IMR-90 (cell line): ENCODE results near the gene POLD1. TPM values are rescaled to one million over a fixed set of nuclear protein-coding genes. Genes with fewer than 3 reads are reported as not detected.
A peak's percentile ranks its signal among the peaks of the same experiment; 100 is the strongest.

ENCODE experiments used
- ATAC-seq: fragments of 200-7000 bp; cut with Tn5 transposase; 2 replicates; pipeline ENCODE4 v1.9.1; 2020; ENCODE audit warnings: low read depth, mild to moderate bottlenecking, moderate library complexity
- BruUV-seq: library from RNA; stranded (reverse); fragments of 400-500 nt; replicated peaks from 2 replicates; lab custom pipeline; 2021; lab: Mats Ljungman, UMichigan
- CTCF ChIA-PET: fragments of 300-600 bp; formaldehyde crosslinking; extraction: SDS; loops from one replicate; lab custom pipeline; 2021; ENCODE audit warnings: antibody characterized with exemption; lab: Yijun Ruan, JAX
- POLR2A ChIA-PET: fragments of 300-600 bp; sonication (Branson Sonifier 250); formaldehyde crosslinking; loops from one replicate; lab custom pipeline; 2022; ENCODE audit warnings: antibody characterized with exemption; ENCODE audit not compliant: unreplicated experiment; lab: Charles Lee
- DNase-seq: peaks from one replicate; pipeline ENCODE4 v3.0.0; 2013
- H2AFZ ChIP-seq: replicated peaks from 2 replicates; pipeline ENCODE3; 2013; ENCODE audit warnings: low read length, mild to moderate bottlenecking; ENCODE audit not compliant: poor library complexity
- H2AK5ac ChIP-seq: 2 replicates; pipeline ENCODE4 v1.6.1; 2013; ENCODE audit warnings: low read depth, low read length, inconsistent platforms
- H2AK9ac ChIP-seq: replicated peaks from 2 replicates; pipeline ENCODE3; 2013; ENCODE audit warnings: mild to moderate bottlenecking, low read depth, low read length, moderate library complexity; ENCODE audit not compliant: poor library complexity
- H2BK120ac ChIP-seq: 2 replicates; pipeline ENCODE4 v1.6.1; 2013; ENCODE audit warnings: low read depth, low read length, inconsistent platforms
- H2BK15ac ChIP-seq: 3 replicates; pipeline ENCODE4 v1.6.1; 2013; ENCODE audit warnings: low read depth, low read length, inconsistent platforms
- H2BK20ac ChIP-seq: 2 replicates; pipeline ENCODE4 v1.6.1; 2013; ENCODE audit warnings: low read depth, mild to moderate bottlenecking, inconsistent platforms, low read length, moderate library complexity
- H2BK5ac ChIP-seq: 2 replicates; pipeline ENCODE4 v1.6.1; 2013; ENCODE audit warnings: mild to moderate bottlenecking, low read depth, low read length, inconsistent platforms; ENCODE audit not compliant: poor library complexity, severe bottlenecking
- H3K14ac ChIP-seq: replicated peaks from 2 replicates; pipeline ENCODE4 v1.6.1; 2013; ENCODE audit warnings: low read depth, low read length, inconsistent platforms
- H3K18ac ChIP-seq: 2 replicates; pipeline ENCODE4 v1.6.1; 2013; ENCODE audit warnings: low read depth, low read length, control low read depth
- H3K23ac ChIP-seq: 2 replicates; pipeline ENCODE4 v1.6.1; 2013; ENCODE audit warnings: low read depth, low read length, inconsistent platforms
- H3K27ac ChIP-seq: 2 replicates; pipeline ENCODE4 v1.5.1; 2013; ENCODE audit warnings: mild to moderate bottlenecking, control low read depth, low read length; ENCODE audit not compliant: insufficient read depth
- H3K27me3 ChIP-seq: 2 replicates; pipeline ENCODE4 v1.6.1; 2013; ENCODE audit warnings: low read length; ENCODE audit not compliant: control insufficient read depth, insufficient read depth
- H3K36me3 ChIP-seq: 2 replicates; pipeline ENCODE4 v1.6.1; 2013; ENCODE audit warnings: low read length, mixed read lengths; ENCODE audit not compliant: control insufficient read depth, insufficient read depth
- H3K4ac ChIP-seq: 2 replicates; pipeline ENCODE4 v1.6.1; 2013; ENCODE audit warnings: low read depth, low read length, inconsistent platforms
- H3K4me1 ChIP-seq: 2 replicates; pipeline ENCODE4 v1.6.1; 2013; ENCODE audit warnings: low read length, mixed read lengths; ENCODE audit not compliant: control insufficient read depth, insufficient read depth
- H3K4me2 ChIP-seq: 2 replicates; pipeline ENCODE4 v1.6.1; 2013; ENCODE audit warnings: low read depth, mild to moderate bottlenecking, control low read depth, low read length, moderate library complexity
- H3K4me3 ChIP-seq: 2 replicates; pipeline ENCODE4 v1.5.1; 2013; ENCODE audit warnings: low read depth, mild to moderate bottlenecking, control low read depth, low read length, moderate library complexity; ENCODE audit not compliant: insufficient read depth
- H3K56ac ChIP-seq: 2 replicates; pipeline ENCODE4 v1.6.1; 2013; ENCODE audit warnings: low read length, inconsistent platforms; ENCODE audit not compliant: insufficient read depth; ENCODE audit errors: extremely low read depth
- H3K79me1 ChIP-seq, 2 experiments: 2 replicates each; pipeline ENCODE4 v1.6.1; 2013; ENCODE audit warnings: low read length in 2 of 2, inconsistent platforms in 1 of 2, low read depth in 1 of 2
- H3K9ac ChIP-seq: 2 replicates; pipeline ENCODE4 v1.6.1; 2013; ENCODE audit warnings: low read depth, low read length, control low read depth
- H3K9me1 ChIP-seq: 2 replicates; pipeline ENCODE4 v1.6.1; 2013; ENCODE audit warnings: low read length, inconsistent platforms; ENCODE audit not compliant: insufficient read depth
- H3K9me3 ChIP-seq: 2 replicates; pipeline ENCODE4 v1.6.1; 2013; ENCODE audit warnings: low read length; ENCODE audit not compliant: control insufficient read depth, insufficient read depth
- H4K20me1 ChIP-seq: 2 replicates; pipeline ENCODE4 v1.6.1; 2013; ENCODE audit warnings: low read length, inconsistent platforms; ENCODE audit not compliant: insufficient read depth
- H4K5ac ChIP-seq: 2 replicates; pipeline ENCODE4 v1.6.1; 2013; ENCODE audit warnings: mild to moderate bottlenecking, low read depth, low read length, control low read depth
- H4K8ac ChIP-seq, 2 experiments: 2 replicates each; pipeline ENCODE4 v1.6.1; 2013; ENCODE audit warnings: low read depth in 2 of 2, low read length in 2 of 2, control low read depth in 1 of 2, inconsistent platforms in 1 of 2
- H4K91ac ChIP-seq: 2 replicates; pipeline ENCODE4 v1.6.1; 2013; ENCODE audit warnings: low read depth, low read length, inconsistent platforms; ENCODE audit not compliant: insufficient read depth
- BHLHE40 ChIP-seq: fragments of 150-350 bp; IDR thresholded peaks from 2 replicates; pipeline ENCODE4 v1.6.1; 2016; ENCODE audit warnings: mild to moderate bottlenecking, low read depth, low read length
- CEBPB ChIP-seq: IDR thresholded peaks from 2 replicates; pipeline ENCODE4 v1.6.1; 2012; ENCODE audit warnings: low read depth, low read length, improper control_type of control experiment
- CHD1 ChIP-seq: IDR thresholded peaks from 2 replicates; pipeline ENCODE4 v1.6.1; 2012; ENCODE audit warnings: low read depth, low read length, improper control_type of control experiment
- FOS ChIP-seq: fragments of 150-350 bp; IDR thresholded peaks from 2 replicates; pipeline ENCODE4 v1.6.1; 2016; ENCODE audit warnings: low read depth, low read length
- MAFK ChIP-seq: IDR thresholded peaks from 2 replicates; pipeline ENCODE4 v1.6.1; 2012; ENCODE audit warnings: low read depth, low read length, improper control_type of control experiment
- MAZ ChIP-seq: IDR thresholded peaks from 2 replicates; pipeline ENCODE4 v1.6.1; 2012; ENCODE audit warnings: low read depth, mild to moderate bottlenecking, low read length, improper control_type of control experiment, moderate library complexity, borderline replicate concordance
- MXI1 ChIP-seq: IDR thresholded peaks from 2 replicates; pipeline ENCODE4 v1.6.1; 2012; ENCODE audit warnings: low read depth, mild to moderate bottlenecking, low read length, moderate library complexity, borderline replicate concordance
- POLR2A ChIP-seq: IDR thresholded peaks from 2 replicates; pipeline ENCODE4 v1.6.1; 2012; ENCODE audit warnings: mild to moderate bottlenecking, low read depth, low read length
- RAD21 ChIP-seq: IDR thresholded peaks from 2 replicates; pipeline ENCODE4 v1.6.1; 2012; ENCODE audit warnings: low read length, improper control_type of control experiment
- RCOR1 ChIP-seq: IDR thresholded peaks from 2 replicates; pipeline ENCODE4 v1.6.1; 2012; ENCODE audit warnings: mild to moderate bottlenecking, low read length, improper control_type of control experiment; ENCODE audit not compliant: insufficient replicate concordance
- RFX5 ChIP-seq: IDR thresholded peaks from 2 replicates; pipeline ENCODE4 v1.8.0; 2012; ENCODE audit warnings: low read depth, mild to moderate bottlenecking, low read length, moderate library complexity
- SMC3 ChIP-seq: fragments of 150-350 bp; IDR thresholded peaks from 2 replicates; pipeline ENCODE4 v1.6.1; 2016; ENCODE audit warnings: low read depth, mild to moderate bottlenecking, antibody characterized with exemption, low read length, moderate library complexity
- whole genome bisulfite sequencing, 2 experiments: methylation state at CpG; one replicate each; pipeline versions ENCODE4 v1.1.5 to v1.1.7; 2013; ENCODE audit warnings: missing lambda C conversion rate in 2 of 2; ENCODE audit not compliant: insufficient read length in 1 of 2; ENCODE audit errors: extremely low coverage in 2 of 2; 5-methylcytosine and 5-hydroxymethylcytosine counted together
- dilution Hi-C: fragments of 300-500 bp; cut with HindIII; formaldehyde crosslinking; loops from one replicate; pipeline ENCODE4 v1.14.3; 2018; ENCODE audit warnings: low sequenced_read_pairs; ENCODE audit not compliant: unreplicated experiment
- in situ Hi-C: fragments of 300-500 bp; cut with MboI; formaldehyde crosslinking; loops from 3 replicates; pipeline ENCODE4 v1.14.3; 2019; ENCODE audit warnings: low sequenced_read_pairs, inconsistent platforms, mixed read lengths
- intact Hi-C: fragments of 100-400 bp; cut with micrococcal nuclease; formaldehyde crosslinking; loops from 2 replicates; pipeline ENCODE4 v1.10.0; 2022
- polyA plus RNA-seq, 3 experiments: library from polyadenylated mRNA; depleted of rRNA; stranded (reverse); fragments of >200 nt; gene quantifications; 2 replicates each; pipeline ENCODE4 v1.2.3, GENCODE V29; 2012; ENCODE audit warnings: low replicate concordance in 1 of 3
- total RNA-seq: library from RNA; depleted of rRNA; stranded (reverse); fragments of >200 nt; gene quantifications from 2 replicates; pipeline ENCODE4 v1.2.3, GENCODE V29; 2012
- TF ChIP-seq, protein P1 (sequence below): fragments of 150-350 bp; IDR thresholded peaks from 2 replicates; pipeline ENCODE4 v1.6.1; 2016; ENCODE audit warnings: low read depth, mild to moderate bottlenecking, low read length, moderate library complexity, borderline replicate concordance
- TF ChIP-seq, protein P2 (sequence below): fragments of 150-350 bp; IDR thresholded peaks from 2 replicates; pipeline ENCODE4 v1.6.1; 2017; ENCODE audit warnings: mild to moderate bottlenecking, antibody characterized with exemption, low read length, low read depth
- TF ChIP-seq, protein P3 (sequence below): conservative IDR thresholded peaks from 2 replicates; pipeline ENCODE4 v1.5.1; 2012; ENCODE audit warnings: mild to moderate bottlenecking, low read depth, low read length, improper control_type of control experiment

POLD1 gene
- total and polyA plus RNA-seq, 2 of the 4 experiments (the other 2 are of a cell fraction) = 13.8 to 28.9 TPM

DNA sequence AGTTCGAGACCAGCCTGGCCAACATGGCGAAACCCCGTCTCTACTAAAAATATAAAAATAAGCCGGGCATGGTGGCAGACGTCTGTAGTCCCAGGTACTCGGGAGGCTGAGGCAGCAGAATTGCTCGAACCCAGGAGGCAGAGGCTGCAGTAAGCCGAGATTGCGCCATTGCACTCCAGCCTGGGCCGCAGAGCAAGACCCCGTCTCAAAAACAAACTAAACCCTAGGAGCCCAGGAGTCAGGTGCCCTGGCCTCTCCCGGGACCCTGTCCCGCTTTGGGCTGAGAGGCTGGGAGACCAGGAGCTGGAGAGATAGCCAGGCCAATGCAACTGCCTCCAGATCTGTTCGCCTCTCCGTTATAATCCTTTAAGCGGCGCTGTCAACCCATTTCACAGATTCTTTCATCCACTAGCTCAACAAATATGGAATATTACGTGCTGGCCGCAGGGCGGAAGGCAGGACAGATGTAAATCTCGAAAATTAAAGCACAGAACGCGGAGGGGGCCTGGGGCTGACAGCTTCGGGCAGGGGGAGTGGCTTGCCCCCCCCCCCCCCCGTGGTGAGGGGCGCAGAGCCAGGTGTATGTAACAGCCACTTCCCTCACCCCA lies 43.3 kb downstream of the POLD1 start:
- in situ Hi-C loops = no loop called here
- intact Hi-C loops = no loop called here
- Histone ChIP-seq H4K8ac (no peak overlapping the region), H3K9me1 (no peaks in the 10 kb centered on the region), H3K9me3 (no peaks in the 10 kb centered on the region), H3K56ac (no peak overlapping the region), H2BK120ac (no peak overlapping the region), H3K79me1 (no peaks in the 10 kb centered on the region), H3K4me2 (peak overlapping the region; percentile 58), H3K36me3 (no peaks in the 10 kb centered on the region), H3K27me3 (peaks cover 20% of the 10 kb centered on the region), H3K27ac (no peak overlapping the region), H2AK9ac (no peak overlapping the region), H2BK5ac (no peak overlapping the region), H2BK20ac (no peak overlapping the region), H3K9ac (no peak overlapping the region), H4K91ac (no peak overlapping the region), H2AFZ (peak overlapping the region; percentile 91), H4K5ac (no peak overlapping the region), H2BK15ac (no peak overlapping the region), H3K4me1 (0 out of 2 replicates have a peak, but pooled peaks cover 3% of the 10 kb centered on the region), H3K14ac (no peak overlapping the region), H3K4me3 (no peak overlapping the region), H3K18ac (no peak overlapping the region), H4K20me1 (no peaks in the 10 kb centered on the region), H3K23ac (no peak overlapping the region), H2AK5ac (no peak overlapping the region), H3K4ac (no peak overlapping the region)
- TF ChIP-seq POLR2A (no peak), MAZ (no peak), CHD1 (no peak), SMC3 (no peak), MAFK (no peak), FOS (no peak), BHLHE40 (no peak), RFX5 (no peak), RCOR1 (no peak), CEBPB (no peak), MXI1 (no peak), RAD21 (no peak)
- TF ChIP-seq, protein P1, sequence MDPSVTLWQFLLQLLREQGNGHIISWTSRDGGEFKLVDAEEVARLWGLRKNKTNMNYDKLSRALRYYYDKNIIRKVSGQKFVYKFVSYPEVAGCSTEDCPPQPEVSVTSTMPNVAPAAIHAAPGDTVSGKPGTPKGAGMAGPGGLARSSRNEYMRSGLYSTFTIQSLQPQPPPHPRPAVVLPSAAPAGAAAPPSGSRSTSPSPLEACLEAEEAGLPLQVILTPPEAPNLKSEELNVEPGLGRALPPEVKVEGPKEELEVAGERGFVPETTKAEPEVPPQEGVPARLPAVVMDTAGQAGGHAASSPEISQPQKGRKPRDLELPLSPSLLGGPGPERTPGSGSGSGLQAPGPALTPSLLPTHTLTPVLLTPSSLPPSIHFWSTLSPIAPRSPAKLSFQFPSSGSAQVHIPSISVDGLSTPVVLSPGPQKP = no peak
- TF ChIP-seq, protein P2, sequence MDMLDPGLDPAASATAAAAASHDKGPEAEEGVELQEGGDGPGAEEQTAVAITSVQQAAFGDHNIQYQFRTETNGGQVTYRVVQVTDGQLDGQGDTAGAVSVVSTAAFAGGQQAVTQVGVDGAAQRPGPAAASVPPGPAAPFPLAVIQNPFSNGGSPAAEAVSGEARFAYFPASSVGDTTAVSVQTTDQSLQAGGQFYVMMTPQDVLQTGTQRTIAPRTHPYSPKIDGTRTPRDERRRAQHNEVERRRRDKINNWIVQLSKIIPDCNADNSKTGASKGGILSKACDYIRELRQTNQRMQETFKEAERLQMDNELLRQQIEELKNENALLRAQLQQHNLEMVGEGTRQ = no peak
- TF ChIP-seq, protein P3, sequence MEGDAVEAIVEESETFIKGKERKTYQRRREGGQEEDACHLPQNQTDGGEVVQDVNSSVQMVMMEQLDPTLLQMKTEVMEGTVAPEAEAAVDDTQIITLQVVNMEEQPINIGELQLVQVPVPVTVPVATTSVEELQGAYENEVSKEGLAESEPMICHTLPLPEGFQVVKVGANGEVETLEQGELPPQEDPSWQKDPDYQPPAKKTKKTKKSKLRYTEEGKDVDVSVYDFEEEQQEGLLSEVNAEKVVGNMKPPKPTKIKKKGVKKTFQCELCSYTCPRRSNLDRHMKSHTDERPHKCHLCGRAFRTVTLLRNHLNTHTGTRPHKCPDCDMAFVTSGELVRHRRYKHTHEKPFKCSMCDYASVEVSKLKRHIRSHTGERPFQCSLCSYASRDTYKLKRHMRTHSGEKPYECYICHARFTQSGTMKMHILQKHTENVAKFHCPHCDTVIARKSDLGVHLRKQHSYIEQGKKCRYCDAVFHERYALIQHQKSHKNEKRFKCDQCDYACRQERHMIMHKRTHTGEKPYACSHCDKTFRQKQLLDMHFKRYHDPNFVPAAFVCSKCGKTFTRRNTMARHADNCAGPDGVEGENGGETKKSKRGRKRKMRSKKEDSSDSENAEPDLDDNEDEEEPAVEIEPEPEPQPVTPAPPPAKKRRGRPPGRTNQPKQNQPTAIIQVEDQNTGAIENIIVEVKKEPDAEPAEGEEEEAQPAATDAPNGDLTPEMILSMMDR = no peak
- ChIA-PET POLR2A (interaction anchor here (0.5 kb wide), 1 partner anchor 15 kb away, joined by 4 read pairs; no protein-coding TSS in a partner anchor), CTCF (no interaction called here)
- no peak for ATAC-seq
- dilution Hi-C loops = no loop called here
- DNase-seq = no peak
- WGBS, 2 experiments = 100% methylated on average over 3 of the region's 26 CpGs; no CpG with 5 or more reads in 1 of the 2 experiments
- BruUV-seq = no TSS peak
